ENCODE measurements around the gene PLIN1.
"Not testable (repeated sequence)": the region's sequence is repeated elsewhere in the genome, so short reads cannot be mapped to it uniquely, and the experiment has no call there.

Gene PLIN1

GRCh38 chr15:89679212-89679611 lies at the start of gene PLIN1:
Gene PLIN1, minus strand, starts transcription at chr15:89679367. Its CDS starts 1,878 bp downstream, at chr15:89677489.
- DNase-seq (ENCODE audit: low read depth in 2 of 3, low spot score in 1 of 3) = no peak

GRCh38 chr15:89728254-89728653 lies 49.1 kb upstream of the PLIN1 start:
- DNase-seq (ENCODE audit: low read depth in 2 of 3, low spot score in 1 of 3) = no peak

GRCh38 chr15:89725064-89725463 lies 45.9 kb upstream of the PLIN1 start:
- no peak for DNase-seq (ENCODE audit: low read depth in 2 of 3, low spot score in 1 of 3)

GRCh38 chr15:89724621-89725020 lies 45.5 kb upstream of the PLIN1 start:
- no peak for DNase-seq (ENCODE audit: low read depth in 2 of 3, low spot score in 1 of 3)

GRCh38 chr15:89723031-89723430 lies 43.9 kb upstream of the PLIN1 start:
- DNase-seq (ENCODE audit: low read depth in 2 of 3, low spot score in 1 of 3) = no peak

GRCh38 chr15:89714775-89715174 lies 35.6 kb upstream of the PLIN1 start:
- DNase-seq (ENCODE audit: low read depth in 2 of 3, low spot score in 1 of 3) = no peak

GRCh38 chr15:89707577-89707976 lies 28.4 kb upstream of the PLIN1 start:
- DNase-seq (ENCODE audit: low read depth in 2 of 3, low spot score in 1 of 3) = no peak

- no peak for DNase-seq (ENCODE audit: low read depth in 2 of 3, low spot score in 1 of 3)
Observed at GRCh38 chr15:89704411-89704810, 25.2 kb upstream of the PLIN1 start.

GRCh38 chr15:89695198-89695597 lies 16.0 kb upstream of the PLIN1 start:
- no peak for DNase-seq (ENCODE audit: low read depth in 2 of 3, low spot score in 1 of 3)

GRCh38 chr15:89693696-89694095 lies 14.5 kb upstream of the PLIN1 start:
- no peak for DNase-seq (ENCODE audit: low read depth in 2 of 3, low spot score in 1 of 3)

GRCh38 chr15:89693091-89693490 lies 13.9 kb upstream of the PLIN1 start:
- no peak for DNase-seq (ENCODE audit: low read depth in 2 of 3, low spot score in 1 of 3)

- peak; percentile 60 to 68 (median 64) for DNase-seq (ENCODE audit: low read depth in 2 of 3, low spot score in 1 of 3)
Observed at GRCh38 chr15:89690276-89691218, 11.4 kb upstream of the PLIN1 start, which contains the start of the genes PEX11A and WDR93. Gene PEX11A, minus strand, starts transcription at chr15:89690754. Its CDS starts 122 bp downstream, at chr15:89690632. Gene WDR93, plus strand, starts transcription at chr15:89690811. Its CDS starts 10,936 bp downstream, at chr15:89701747.

GRCh38 chr15:89689930-89690275 lies 10.7 kb upstream of the PLIN1 start:
- not testable (repeated sequence) for DNase-seq (ENCODE audit: low read depth in 2 of 3, low spot score in 1 of 3)

GRCh38 chr15:89686522-89686921 lies 7.4 kb upstream of the PLIN1 start:
- no peak for DNase-seq (ENCODE audit: low read depth in 2 of 3, low spot score in 1 of 3)

- no peak for DNase-seq (ENCODE audit: low read depth in 2 of 3, low spot score in 1 of 3)
Observed at GRCh38 chr15:89685995-89686394, 6.8 kb upstream of the PLIN1 start.

- DNase-seq (ENCODE audit: low read depth in 2 of 3, low spot score in 1 of 3) = no peak
Observed at GRCh38 chr15:89681146-89681545, 2.0 kb upstream of the PLIN1 start.

GRCh38 chr15:89680282-89680873 lies 1.2 kb upstream of the PLIN1 start:
- no peak for DNase-seq (ENCODE audit: low read depth in 2 of 3, low spot score in 1 of 3)

- DNase-seq (ENCODE audit: low read depth in 2 of 3, low spot score in 1 of 3) = no peak
Observed at GRCh38 chr15:89677381-89677780, 1.8 kb downstream of the PLIN1 start.

- DNase-seq (ENCODE audit: low read depth in 2 of 3, low spot score in 1 of 3) = no peak
Observed at GRCh38 chr15:89675606-89676005, 3.6 kb downstream of the PLIN1 start.

- no peak for DNase-seq (ENCODE audit: low read depth in 2 of 3, low spot score in 1 of 3)
Observed at GRCh38 chr15:89674526-89674925, 4.6 kb downstream of the PLIN1 start.

GRCh38 chr15:89673165-89673512 lies 6.0 kb downstream of the PLIN1 start:
- DNase-seq (ENCODE audit: low read depth in 2 of 3, low spot score in 1 of 3) = no peak
